ENCODE results near the gene APCDD1.
A peak's percentile ranks its signal among the peaks of the same experiment; 100 is the strongest.

Gene APCDD1

GRCh38 chr18:10516078-10516477 lies 61.6 kb downstream of the APCDD1 start:
- Mint-ChIP-seq H3K4me1 (ENCODE audit: low read depth) (peaks cover 5% of the 10 kb centered on the region), H3K36me3 (no peaks in the 10 kb centered on the region), H3K27me3 (peaks cover 21% of the 10 kb centered on the region), H3K9me3 (ENCODE audit: low read depth) (no peaks in the 10 kb centered on the region), H3K4me3 (no peak overlapping the region), H3K27ac (no peak overlapping the region)

- Mint-ChIP-seq H3K4me3 (no peak overlapping the region), H3K9me3 (ENCODE audit: low read depth) (no peaks in the 10 kb centered on the region), H3K27ac (no peak overlapping the region), H3K4me1 (ENCODE audit: low read depth) (peaks cover 5% of the 10 kb centered on the region), H3K36me3 (no peaks in the 10 kb centered on the region), H3K27me3 (peaks cover 16% of the 10 kb centered on the region)
These were observed 64.3 kb downstream of the APCDD1 start for GRCh38 chr18:10518595-10519255.

GRCh38 chr18:10519366-10519765 lies 64.9 kb downstream of the APCDD1 start:
- Mint-ChIP-seq H3K36me3 (no peaks in the 10 kb centered on the region), H3K4me1 (ENCODE audit: low read depth) (peaks cover 6% of the 10 kb centered on the region), H3K27ac (no peak overlapping the region), H3K4me3 (no peak overlapping the region), H3K27me3 (peaks cover 13% of the 10 kb centered on the region), H3K9me3 (ENCODE audit: low read depth) (no peaks in the 10 kb centered on the region)

GRCh38 chr18:10519999-10520935 lies 65.8 kb downstream of the APCDD1 start:
- no peaks in the 10 kb centered on the region for H3K36me3 Mint-ChIP-seq
- H3K27ac Mint-ChIP-seq: no peak overlapping the region
- no peak overlapping the region for H3K4me3 Mint-ChIP-seq
- H3K9me3 Mint-ChIP-seq (ENCODE audit: low read depth): no peaks in the 10 kb centered on the region
- H3K4me1 Mint-ChIP-seq (ENCODE audit: low read depth): peaks cover 15% of the 10 kb centered on the region
- H3K27me3 Mint-ChIP-seq: peaks cover 13% of the 10 kb centered on the region

GRCh38 chr18:10521566-10521965 lies 67.1 kb downstream of the APCDD1 start:
- Mint-ChIP-seq H3K4me3 (no peak overlapping the region), H3K4me1 (ENCODE audit: low read depth) (peaks cover 20% of the 10 kb centered on the region), H3K36me3 (no peaks in the 10 kb centered on the region), H3K27me3 (peaks cover 12% of the 10 kb centered on the region), H3K27ac (no peak overlapping the region), H3K9me3 (ENCODE audit: low read depth) (no peaks in the 10 kb centered on the region)

GRCh38 chr18:10522574-10522973 lies 68.1 kb downstream of the APCDD1 start:
- Mint-ChIP-seq H3K27ac (no peak overlapping the region), H3K4me3 (no peak overlapping the region), H3K4me1 (ENCODE audit: low read depth) (peaks cover 26% of the 10 kb centered on the region), H3K9me3 (ENCODE audit: low read depth) (no peaks in the 10 kb centered on the region), H3K27me3 (peaks cover 8% of the 10 kb centered on the region), H3K36me3 (no peaks in the 10 kb centered on the region)

GRCh38 chr18:10523544-10523943 lies 69.1 kb downstream of the APCDD1 start:
- Mint-ChIP-seq H3K4me3 (no peak overlapping the region), H3K9me3 (ENCODE audit: low read depth) (no peaks in the 10 kb centered on the region), H3K27ac (no peak overlapping the region), H3K4me1 (ENCODE audit: low read depth) (peaks cover 33% of the 10 kb centered on the region), H3K36me3 (no peaks in the 10 kb centered on the region), H3K27me3 (peaks cover 5% of the 10 kb centered on the region)

- Mint-ChIP-seq H3K4me1 (ENCODE audit: low read depth) (peaks cover 44% of the 10 kb centered on the region), H3K36me3 (no peaks in the 10 kb centered on the region), H3K4me3 (peak overlapping the region; percentile 97), H3K9me3 (ENCODE audit: low read depth) (no peaks in the 10 kb centered on the region), H3K27me3 (no peaks in the 10 kb centered on the region), H3K27ac (peak overlapping the region; percentile 25)
These were observed 70.3 kb downstream of the APCDD1 start for GRCh38 chr18:10524507-10525370.

- H3K4me1 Mint-ChIP-seq (ENCODE audit: low read depth): peaks cover 45% of the 10 kb centered on the region
- no peaks in the 10 kb centered on the region for H3K36me3 Mint-ChIP-seq
- H3K4me3 Mint-ChIP-seq: peak overlapping the region; percentile 97
- H3K27ac Mint-ChIP-seq: no peak overlapping the region
- H3K9me3 Mint-ChIP-seq (ENCODE audit: low read depth): no peaks in the 10 kb centered on the region
- H3K27me3 Mint-ChIP-seq: no peaks in the 10 kb centered on the region
These were observed 70.9 kb downstream of the APCDD1 start for GRCh38 chr18:10525371-10525691.

GRCh38 chr18:10525697-10526560 lies 71.5 kb downstream of the APCDD1 start, which contains the start of gene NAPG:
Gene NAPG (plus strand): TSS chr18:10526027. CDS start chr18:10526103, 76 bp downstream.
- H3K4me3 Mint-ChIP-seq: peak within 1 kb of the TSS; percentile 97
- no peaks in the 10 kb centered on the region for H3K9me3 Mint-ChIP-seq (ENCODE audit: low read depth)
- no peaks in the 10 kb centered on the region for H3K36me3 Mint-ChIP-seq
- H3K4me1 Mint-ChIP-seq (ENCODE audit: low read depth): peaks cover 51% of the 10 kb centered on the region
- H3K27me3 Mint-ChIP-seq: no peaks in the 10 kb centered on the region
- H3K27ac Mint-ChIP-seq: peak within 1 kb of the TSS; percentile 94

- Mint-ChIP-seq H3K4me3 (peak overlapping the region; percentile 97), H3K27me3 (no peaks in the 10 kb centered on the region), H3K4me1 (ENCODE audit: low read depth) (peaks cover 52% of the 10 kb centered on the region), H3K27ac (peak overlapping the region; percentile 67), H3K36me3 (no peaks in the 10 kb centered on the region), H3K9me3 (ENCODE audit: low read depth) (no peaks in the 10 kb centered on the region)
These were observed 72.1 kb downstream of the APCDD1 start for GRCh38 chr18:10526561-10526949.

GRCh38 chr18:10528439-10528838 lies 74.0 kb downstream of the APCDD1 start:
- Mint-ChIP-seq H3K4me1 (ENCODE audit: low read depth) (peaks cover 53% of the 10 kb centered on the region), H3K27ac (peak overlapping the region; percentile 9)

GRCh38 chr18:10530002-10530401 lies 75.6 kb downstream of the APCDD1 start:
- Mint-ChIP-seq H3K27me3 (no peaks in the 10 kb centered on the region), H3K4me1 (ENCODE audit: low read depth) (peaks cover 49% of the 10 kb centered on the region), H3K9me3 (ENCODE audit: low read depth) (no peaks in the 10 kb centered on the region), H3K4me3 (peak overlapping the region; percentile 38), H3K36me3 (peaks cover 5% of the 10 kb centered on the region), H3K27ac (peak overlapping the region; percentile 81)

More at GRCh38 chr18:10528439-10528838, 74.0 kb downstream of the APCDD1 start:
- H3K27me3 Mint-ChIP-seq: no peaks in the 10 kb centered on the region
- peaks cover 2% of the 10 kb centered on the region for H3K36me3 Mint-ChIP-seq
- H3K9me3 Mint-ChIP-seq (ENCODE audit: low read depth): no peaks in the 10 kb centered on the region
- H3K4me3 Mint-ChIP-seq: peak overlapping the region; percentile 24

GRCh38 chr18:10530852-10531251 lies 76.4 kb downstream of the APCDD1 start:
- Mint-ChIP-seq H3K4me3 (peak overlapping the region; percentile 38), H3K27me3 (no peaks in the 10 kb centered on the region), H3K36me3 (peaks cover 5% of the 10 kb centered on the region), H3K27ac (peak overlapping the region; percentile 81), H3K9me3 (ENCODE audit: low read depth) (no peaks in the 10 kb centered on the region), H3K4me1 (ENCODE audit: low read depth) (peaks cover 42% of the 10 kb centered on the region)

Measured in activated naive CD8-positive, alpha-beta T cell (primary cell).